GM21423 (cell line): ENCODE data around the gene NUCB2.

ENCODE experiments used
- ATAC-seq: cut with Tn5 transposase; IDR thresholded peaks from one replicate; pipeline ENCODE4 v1.9.1; 2021; ENCODE audit warnings: mild to moderate bottlenecking, moderate library complexity; ENCODE audit not compliant: unreplicated experiment

NUCB2 gene

GRCh38 chr11:17379383-17380180 lies 103.0 kb downstream of the NUCB2 start:
- ATAC-seq: no peak

- ATAC-seq: no peak
Measured at GRCh38 chr11:17381156-17381555, 104.6 kb downstream of the NUCB2 start.
